ENCODE data around the gene SIPA1L3. TPM values are rescaled to one million over a fixed set of nuclear protein-coding genes. Genes with fewer than 3 reads are reported as not detected.
"Not testable (repeated sequence)": the region's sequence is repeated elsewhere in the genome, so short reads cannot be mapped to it uniquely, and the experiment has no call there.

SIPA1L3 gene
- total RNA-seq, 1 donor from 2014 or later = 9.4 TPM

DNA sequence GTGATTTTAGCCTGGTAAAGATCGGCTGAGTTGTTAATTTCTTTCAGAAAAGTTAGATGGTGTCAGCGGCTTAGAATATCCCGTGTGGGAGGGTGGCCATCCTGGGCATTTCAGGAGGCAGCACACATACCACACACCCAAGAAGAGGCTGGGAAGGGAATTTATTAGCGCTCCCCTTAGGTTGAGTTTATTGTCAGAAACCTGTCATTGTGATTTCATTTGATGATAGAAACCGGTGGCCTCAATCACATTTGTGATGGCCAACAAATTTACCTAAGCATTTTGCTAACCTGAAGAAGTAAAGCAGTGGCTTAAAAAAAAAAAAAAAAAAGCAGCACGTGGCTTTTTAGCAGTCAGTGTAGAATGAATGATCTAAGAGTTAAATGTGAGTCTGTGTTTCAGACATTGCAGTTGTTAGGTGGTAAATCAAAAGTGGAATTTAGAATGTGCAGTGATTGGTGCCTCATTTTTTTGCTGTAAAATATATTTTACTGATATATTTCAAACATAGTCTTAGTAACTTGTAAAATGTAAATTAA, 2.7 kb downstream of the SIPA1L3 start:
- FAIRE-seq (no peak), DNase-seq (ENCODE audit: low spot score in 2 of 2) (no peak)

DNA sequence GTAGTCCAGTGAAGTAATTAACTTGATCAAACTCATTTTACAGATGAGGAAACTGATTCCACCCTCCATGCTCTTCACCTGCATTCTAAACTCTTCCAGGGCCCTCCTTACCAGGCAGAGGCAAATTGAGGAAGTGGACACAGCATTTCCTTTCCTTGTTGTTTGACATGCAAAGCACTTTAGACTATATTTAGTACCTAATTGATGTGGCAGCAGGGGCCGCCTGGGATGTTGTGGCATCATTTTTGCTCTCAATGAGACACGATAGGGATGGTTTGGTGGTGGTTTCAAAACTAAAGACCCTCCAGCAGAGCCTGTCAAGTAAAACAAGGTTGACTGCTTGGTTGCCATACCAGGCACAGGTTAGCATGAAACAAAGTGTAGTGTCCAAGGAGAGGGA, 7.9 kb downstream of the SIPA1L3 start:
- no peak for DNase-seq (ENCODE audit: low spot score in 2 of 2)
- FAIRE-seq = no peak

DNA sequence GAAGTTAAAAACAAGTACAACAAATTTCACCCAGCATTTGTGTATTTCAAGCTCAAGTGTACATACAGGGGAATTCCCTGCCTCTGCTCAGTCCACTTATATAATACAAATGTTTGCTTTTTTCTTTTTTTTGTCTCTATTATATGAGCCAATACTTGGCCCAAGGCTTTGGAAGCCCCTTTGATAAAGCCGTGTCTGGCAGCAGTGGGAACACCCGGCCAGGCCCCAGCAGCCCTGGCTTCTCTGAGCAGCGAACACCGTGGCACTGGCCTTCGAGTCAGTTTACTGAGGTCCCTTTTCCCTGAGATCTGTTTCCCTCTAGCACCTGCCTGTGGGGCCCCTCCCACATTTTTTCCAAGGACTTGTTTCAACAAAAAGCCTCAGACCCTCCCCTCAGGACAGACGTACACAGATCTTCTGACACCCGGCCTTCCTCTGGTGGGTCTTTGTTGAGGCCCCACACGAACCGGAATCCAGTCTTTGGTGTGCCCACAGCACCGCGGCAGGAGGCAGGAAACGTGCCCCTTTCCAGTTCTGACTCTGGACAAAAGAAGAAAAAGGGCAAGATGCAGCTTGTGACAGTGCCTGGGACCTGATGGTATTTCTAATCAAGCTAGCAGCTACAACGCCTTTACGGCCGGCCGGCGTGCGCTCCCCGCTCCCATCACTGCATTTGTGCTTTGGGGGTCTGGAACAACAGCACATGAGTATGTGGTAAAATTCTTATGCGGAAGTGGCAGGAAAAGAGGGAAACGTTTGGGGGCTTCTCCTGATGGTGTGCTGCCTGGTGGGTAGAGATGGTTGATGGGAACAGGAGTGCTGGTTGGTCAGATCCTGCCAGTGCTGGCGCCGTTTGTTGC, 13.8 kb downstream of the SIPA1L3 start:
- FAIRE-seq = no peak
- DNase-seq (ENCODE audit: low spot score in 2 of 2) = no peak

DNA sequence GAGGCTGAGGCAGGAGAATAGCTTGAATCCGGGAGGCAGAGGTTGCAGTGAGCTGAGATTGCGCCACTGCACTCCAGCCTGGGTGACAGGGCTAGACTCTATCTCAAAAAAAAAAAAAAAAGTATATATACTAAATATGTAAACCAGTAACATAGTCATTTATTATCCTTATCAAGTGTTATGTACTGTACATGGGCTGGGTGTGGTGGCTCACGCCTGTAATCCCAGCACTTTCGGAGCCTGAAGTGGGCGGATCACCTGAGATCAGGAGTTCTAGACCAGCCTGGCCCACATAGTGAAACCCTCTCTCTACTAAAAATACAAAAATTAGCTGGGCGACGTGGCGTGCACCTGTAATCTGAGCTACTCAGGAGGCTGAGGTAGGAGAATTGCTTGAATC, 17.6 kb downstream of the SIPA1L3 start:
- not testable (repeated sequence) for DNase-seq (ENCODE audit: low spot score in 2 of 2); FAIRE-seq

DNA sequence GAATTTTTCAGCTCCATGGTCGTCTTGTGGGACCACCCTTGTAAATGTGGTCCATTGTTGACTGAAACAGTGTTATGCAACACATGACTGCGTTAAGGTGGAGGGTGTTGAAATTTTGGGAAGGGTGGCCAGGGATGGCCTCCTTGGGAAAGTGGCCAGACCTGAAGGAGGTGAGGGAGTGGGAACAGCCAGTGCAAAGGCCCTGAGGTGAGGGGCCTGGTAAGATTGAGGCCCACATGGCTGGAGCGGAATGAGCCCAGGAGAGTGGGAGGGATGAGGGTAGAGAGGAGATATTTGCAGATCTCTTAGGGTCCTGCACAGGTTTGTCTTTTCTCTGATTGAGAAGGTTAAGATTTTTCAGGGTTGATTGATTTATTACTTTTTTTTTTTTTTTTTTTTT, 18.2 kb downstream of the SIPA1L3 start:
- no peak for DNase-seq (ENCODE audit: low spot score in 2 of 2)
- FAIRE-seq = no peak

DNA sequence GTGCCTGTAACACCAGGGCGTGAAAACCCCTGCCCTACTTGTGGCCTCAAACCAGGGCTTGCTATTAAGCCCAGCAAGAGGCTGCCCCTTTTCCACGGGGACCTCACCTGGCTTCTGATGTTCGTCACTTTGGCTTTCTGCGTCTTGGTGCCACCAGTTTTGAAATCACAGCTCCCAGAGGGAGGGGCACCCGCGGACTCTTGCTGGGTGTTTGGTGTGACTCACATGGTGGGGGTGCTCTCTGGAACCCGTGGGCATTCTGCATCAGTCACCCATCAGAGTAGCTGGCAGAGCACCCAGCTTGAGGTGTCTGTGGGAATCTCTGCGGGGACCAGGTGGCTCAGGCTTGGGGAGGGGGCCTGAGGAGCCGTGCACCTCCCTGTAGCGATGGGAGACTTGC, 19.2 kb downstream of the SIPA1L3 start:
- FAIRE-seq = no peak
- no peak for DNase-seq (ENCODE audit: low spot score in 2 of 2)

DNA sequence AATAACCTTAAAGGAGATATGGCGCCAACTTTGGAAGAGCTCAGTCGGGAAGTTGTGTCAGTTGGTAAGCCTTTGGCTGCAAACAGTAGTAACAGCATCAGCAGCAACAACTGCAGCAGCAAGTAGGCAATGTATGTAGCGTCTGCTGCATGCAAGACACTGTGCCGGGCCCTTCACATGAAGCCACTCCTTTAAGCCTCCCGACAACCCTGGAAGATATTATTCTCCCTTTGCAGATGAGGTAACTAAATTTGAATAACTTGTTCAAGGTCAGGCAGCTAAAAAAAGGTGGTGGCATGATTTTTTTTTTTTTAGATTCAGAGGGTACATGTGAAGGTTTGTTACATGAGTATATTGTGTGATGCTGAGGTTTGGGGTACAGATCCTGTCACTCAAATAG, 19.7 kb downstream of the SIPA1L3 start:
- no peak for FAIRE-seq
- no peak for DNase-seq (ENCODE audit: low spot score in 2 of 2)

DNA sequence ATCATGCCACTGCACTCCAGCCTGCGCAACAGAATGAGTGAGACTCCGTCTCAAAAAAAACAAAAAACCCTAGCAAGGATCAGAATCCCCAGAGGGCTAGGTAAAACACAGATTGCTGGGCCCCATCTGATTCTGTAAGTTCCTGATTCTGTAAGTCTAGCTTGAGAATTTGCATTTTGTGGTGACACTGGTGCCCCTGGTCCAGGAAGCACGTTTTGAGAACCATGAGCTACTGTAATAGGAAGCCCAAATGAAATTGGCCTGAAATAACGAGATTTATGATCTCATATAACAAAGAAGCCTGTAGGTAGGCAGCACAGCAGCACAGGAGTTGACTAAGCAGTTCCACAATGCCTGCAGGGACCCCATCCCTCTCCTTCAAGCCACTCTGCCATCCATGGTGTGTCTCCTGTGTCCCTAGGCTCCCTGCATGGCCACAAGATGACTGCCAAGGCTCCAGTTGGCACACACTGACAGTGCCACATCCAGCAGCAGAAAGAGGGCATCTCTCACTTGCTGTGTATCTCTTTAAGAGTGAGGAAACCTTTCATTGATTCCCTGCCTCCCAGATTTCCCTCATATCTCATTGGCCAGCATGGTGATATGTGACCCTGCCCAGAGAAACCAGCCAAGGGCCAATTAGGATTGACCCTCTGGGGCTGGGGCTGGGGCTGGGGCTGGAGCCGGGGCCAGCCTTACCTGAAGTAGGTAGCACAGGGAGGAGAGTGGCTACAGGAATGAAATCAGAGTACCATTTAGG, 21.7 kb downstream of the SIPA1L3 start:
- FAIRE-seq = no peak
- no peak for DNase-seq (ENCODE audit: low spot score in 2 of 2)

DNA sequence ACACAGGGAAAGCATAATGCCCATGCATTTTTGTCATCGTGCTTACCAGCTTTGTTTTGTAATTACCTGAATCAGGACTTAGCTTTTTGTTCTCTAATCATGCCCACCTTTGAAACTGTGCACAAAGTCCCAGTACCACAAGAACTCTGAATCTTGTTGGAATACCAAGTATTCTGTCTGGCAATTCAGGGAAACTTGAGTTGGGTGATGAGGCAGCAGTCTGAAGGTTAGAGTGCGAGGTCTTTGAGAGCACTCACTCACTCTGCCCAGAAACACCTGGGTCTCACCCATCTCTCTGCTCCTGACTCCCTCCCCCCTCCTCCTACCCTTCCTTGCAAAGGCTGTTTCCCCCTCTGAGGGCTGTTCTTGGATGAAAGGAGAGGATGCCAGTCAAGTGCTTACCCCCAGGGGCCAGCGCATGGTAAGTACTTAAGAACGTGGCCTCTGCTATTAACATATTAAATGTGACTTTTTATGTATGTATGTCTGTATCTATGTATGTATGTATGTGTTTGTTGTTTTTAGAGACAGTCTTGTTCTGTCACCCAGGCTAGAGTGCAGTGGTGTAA, 22.4 kb downstream of the SIPA1L3 start:
- DNase-seq (ENCODE audit: low spot score in 2 of 2) (no peak), FAIRE-seq (no peak)

DNA sequence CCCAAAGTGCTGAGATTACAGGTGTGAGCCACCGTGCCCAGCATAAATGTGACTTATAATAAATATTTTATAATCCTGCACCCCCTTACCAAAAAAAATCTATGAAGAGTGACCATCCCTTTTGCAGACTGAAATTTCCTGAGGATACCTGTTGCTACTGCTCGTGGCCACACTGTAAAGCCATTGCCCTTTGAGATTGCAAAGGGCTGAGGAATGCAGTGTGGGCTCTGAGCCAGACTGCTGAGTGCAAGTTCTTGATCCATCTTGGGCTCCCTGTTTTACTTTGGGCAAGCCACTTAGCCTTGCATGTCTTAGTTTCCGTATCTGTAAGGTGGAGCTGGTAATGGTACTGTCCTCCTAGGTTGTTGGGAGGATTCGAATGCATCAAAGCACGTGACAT, 23.4 kb downstream of the SIPA1L3 start:
- FAIRE-seq = no peak
- DNase-seq (ENCODE audit: low spot score in 2 of 2) = no peak

DNA sequence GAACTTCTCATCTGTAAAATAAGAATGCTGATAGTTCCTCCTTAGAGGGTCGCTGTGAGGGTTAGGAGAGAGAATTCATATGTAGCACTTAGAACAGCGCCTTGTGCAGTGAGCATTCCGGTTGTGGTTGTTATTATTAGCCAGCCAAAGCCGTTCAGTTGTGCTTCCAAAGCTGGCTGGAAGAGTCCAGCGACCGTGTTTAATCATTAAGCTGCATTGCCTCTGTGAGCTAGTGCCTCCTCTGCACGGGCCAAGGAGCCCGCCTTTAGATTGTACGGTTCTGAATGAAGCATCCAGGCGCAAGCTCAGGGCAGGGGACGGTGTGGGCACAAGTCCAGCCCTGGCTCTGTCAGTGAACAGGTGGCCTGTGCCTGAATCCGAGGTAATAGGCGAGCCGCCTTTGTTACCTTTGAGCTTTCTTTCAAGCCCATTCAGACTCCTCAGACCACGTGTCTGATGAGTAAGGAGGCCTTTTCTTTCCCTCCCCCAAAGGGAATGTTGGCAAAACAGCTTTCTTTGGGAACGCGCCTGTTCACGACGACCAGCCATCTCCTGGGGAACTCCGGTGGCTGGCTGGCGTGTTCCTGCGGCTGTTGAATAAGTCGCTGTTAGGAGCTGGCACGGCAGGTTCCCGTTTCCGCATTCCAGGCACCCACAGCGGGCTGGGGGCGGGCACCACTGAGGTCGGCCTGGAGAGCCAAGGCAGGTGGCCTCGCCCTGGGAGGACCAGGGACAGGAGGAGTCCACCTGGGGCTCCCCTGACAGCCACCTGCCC, 25.1 kb downstream of the SIPA1L3 start:
- peak in 1 of 2 donors; percentile 62 for DNase-seq (ENCODE audit: low spot score in 2 of 2)
- FAIRE-seq = no peak

DNA sequence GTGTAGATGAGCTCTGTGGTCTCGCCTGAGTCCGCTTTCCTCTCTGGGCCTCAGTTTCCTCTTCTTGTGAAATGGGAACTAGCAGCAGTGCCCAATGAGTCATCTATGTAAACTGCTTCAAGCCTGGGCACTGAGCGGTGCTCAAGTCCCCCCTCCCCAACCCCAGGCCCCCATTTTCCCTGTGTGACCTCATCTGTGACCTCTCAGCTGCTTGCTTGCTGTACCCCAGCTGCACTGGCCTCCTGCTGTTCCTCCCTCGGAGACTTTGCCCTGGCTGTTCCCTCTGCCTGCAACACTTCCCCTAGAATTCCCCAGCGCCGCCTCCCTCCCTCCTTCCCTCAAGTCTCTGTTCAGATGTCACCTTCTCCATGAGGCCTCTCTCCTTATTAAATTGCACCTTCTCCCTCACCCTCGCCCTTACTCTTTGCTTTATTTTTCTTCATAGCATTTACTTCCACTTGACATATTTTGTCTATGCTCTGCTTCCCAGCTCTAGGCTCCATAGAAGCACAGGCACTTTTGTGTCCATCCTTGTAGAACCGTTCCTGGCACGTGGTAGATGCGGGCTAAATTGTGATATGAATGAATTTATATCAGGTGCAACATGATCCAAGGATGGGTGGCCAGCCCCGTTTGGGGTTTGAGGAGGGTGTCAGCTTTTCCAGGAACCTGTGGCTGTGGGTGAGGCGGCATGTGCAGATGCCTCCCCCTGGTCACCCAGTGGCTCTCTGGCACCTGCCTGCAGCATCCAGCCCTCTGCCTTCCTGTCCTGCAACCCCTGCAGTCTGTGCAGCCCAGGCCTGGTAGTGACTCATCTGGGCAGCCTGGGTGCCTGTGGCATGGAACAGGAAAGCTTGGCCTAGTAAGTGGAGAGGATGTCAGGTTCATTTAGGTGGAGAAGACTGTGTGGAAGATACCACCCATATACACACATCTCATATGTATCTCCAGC, 26.3 kb downstream of the SIPA1L3 start:
- FAIRE-seq = no peak
- no peak for DNase-seq (ENCODE audit: low spot score in 2 of 2)

DNA sequence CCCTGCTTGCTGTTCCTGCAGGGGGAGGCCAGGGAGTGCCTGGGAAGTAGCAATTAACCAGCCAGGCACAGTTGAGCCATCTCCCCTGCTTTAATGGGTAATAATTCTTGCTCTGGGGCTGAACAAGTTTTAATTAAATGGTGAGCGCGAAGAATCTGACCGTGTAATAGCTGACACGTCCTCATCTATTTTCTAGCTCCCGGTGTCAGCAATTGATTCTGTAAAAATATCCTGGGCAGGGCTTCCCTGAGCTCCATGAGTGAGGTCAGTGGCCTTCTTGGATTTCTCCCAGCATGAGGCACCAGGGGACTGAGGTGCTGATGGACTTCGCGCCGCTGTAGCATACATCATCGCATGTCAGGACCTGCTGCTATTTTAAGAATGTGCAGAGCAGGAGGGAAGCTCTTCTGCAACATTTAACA, 26.9 kb downstream of the SIPA1L3 start:
- FAIRE-seq = no peak

DNA sequence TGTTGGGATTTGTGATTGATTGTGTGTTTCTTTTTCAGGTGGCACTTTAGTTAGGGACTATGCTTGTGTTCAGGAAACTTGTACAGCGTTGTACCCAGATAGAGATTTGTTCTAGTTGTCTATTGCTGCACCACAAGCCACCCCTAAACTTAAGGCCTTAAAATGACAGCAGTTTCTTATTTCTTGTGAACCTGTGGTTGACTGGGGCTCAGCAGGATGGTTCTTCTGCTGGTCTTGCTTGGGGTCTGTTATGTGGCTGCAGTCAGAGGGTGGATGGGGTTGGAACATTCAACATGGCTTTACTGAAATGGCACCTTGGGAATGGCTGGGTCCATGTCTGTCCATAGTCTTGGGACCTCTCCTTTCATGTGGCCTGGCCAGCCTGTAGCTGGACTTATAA, 28.3 kb downstream of the SIPA1L3 start:
- no peak for DNase-seq (ENCODE audit: low spot score in 2 of 2)
- FAIRE-seq = no peak

More for the DNA sequence above, 26.9 kb downstream of the SIPA1L3 start:
- DNase-seq (ENCODE audit: low spot score in 2 of 2) = no peak

DNA sequence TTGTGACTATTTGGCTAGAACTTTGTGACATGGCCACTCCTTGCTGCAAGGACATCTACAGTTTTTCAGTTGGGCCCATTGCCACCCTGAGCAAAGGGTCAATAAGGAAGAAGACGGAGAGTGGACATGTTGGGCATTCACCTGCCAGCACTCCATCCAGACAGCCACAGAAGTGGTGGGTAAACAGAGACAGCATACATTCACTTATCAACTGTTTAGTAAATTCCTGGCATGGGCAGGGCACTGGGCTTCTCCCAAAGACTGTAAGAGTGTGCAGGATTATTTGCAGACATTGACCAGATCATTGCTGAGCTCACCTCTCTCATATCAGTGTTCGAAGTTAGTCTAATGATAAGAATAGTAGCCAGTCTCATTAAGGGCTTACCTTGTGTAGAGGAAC, 29.2 kb downstream of the SIPA1L3 start:
- FAIRE-seq (no peak), DNase-seq (ENCODE audit: low spot score in 2 of 2) (no peak)

DNA sequence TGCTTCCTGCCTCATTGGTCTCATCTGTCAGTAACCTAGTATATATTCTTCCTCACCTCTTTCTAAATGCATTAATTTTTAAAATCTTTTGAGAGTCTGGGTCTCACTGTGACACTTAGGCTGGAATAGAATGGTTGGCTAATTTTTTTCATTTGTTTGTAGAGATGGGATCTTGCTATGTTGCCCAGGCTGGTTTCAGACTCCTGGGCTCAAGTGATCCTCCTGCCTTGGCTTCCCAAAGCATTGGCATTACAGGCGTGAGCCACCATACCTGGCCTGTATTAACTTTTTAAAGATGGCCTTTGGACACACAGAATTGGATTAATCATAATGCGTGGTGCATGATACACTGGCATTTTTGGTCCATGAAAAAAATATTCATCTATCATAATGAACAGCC, 29.9 kb downstream of the SIPA1L3 start:
- FAIRE-seq (no peak), DNase-seq (ENCODE audit: low spot score in 2 of 2) (no peak)

DNA sequence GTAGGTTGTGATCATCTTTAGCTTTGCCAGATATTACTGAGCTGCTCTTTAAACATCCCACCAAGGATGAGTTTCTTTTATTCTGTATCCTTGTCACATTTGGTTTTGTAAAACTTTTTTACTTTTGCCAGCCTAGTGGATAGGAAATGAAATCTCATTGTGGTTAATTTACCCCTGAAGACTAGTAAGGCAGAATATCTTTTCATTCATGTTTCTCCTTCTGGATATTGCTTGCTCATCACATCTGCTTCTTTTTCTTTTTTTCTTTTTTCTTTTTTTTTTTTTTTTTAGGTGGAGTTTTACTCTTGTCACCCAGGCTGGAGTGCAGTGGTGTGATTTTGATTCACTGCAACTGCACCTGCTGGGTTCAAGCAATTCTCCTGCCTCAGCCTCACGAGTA, 31.3 kb downstream of the SIPA1L3 start:
- no peak for DNase-seq (ENCODE audit: low spot score in 2 of 2)
- no peak for FAIRE-seq

DNA sequence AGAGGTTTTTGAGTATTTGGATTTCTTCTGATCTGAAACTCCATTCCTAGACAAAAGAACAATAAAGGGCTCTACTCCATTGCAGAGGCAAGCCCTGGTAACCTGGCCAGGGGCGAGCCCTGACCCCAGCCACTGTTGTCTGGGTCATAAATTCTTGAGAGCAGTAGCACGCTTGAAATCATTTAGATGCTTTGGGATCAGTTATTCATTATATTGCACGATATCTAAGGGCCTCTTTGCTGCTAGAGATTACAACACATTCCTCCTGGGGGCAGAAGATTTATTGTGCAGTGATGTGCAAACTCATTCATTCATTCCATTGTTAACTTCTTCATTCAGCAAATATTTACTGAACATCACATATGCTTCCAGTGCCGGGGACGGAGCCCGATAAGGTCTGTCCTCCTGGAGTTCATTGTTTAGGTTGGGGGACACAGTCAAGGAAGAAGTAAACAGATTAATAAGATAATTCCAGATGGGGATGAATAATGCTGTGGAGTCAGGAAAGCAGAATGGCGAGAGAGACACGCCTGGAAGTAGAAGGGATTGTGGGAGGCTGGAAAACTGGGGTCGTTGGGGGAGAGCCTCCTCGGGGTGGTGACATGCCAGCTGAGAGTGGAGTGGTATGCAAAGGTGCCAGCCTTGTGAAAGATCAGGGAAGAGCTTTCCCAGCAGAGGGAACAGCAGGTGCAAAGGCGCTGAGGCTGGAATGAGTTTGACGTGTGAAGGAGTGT, 34.9 kb downstream of the SIPA1L3 start:
- no peak for FAIRE-seq
- DNase-seq (ENCODE audit: low spot score in 2 of 2) = no peak

DNA sequence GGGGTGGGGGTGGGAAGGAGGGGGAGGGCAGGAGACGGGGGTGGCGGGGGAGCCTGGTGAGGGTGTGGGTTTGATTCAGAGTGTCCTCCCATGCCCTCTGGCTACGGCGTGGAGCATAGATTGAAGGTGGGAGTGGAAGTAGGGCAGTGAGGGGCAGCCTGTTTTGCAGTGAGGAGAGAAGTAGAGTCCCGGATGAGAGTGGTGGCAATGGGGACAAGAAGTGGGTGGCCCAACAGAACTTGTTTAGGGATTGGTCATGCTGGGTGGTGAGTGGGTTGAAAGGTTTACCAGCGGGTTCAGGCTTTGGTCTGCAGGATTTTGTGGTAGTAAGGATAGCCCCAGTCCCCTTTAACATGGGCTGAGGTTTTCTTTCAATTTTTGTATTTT, 35.5 kb downstream of the SIPA1L3 start:
- DNase-seq (ENCODE audit: low spot score in 2 of 2) = no peak
- no peak for FAIRE-seq
